Stimulated activated CD8-positive, alpha-beta memory T cell treated with anti-CD3 and anti-CD28 coated beads, Interleukin-7, amount 100 ng/mL, for 1 hour (primary cell): ENCODE data around the gene TAF1B.

Experiments used
- DNase-seq, 2 donors: peaks; one replicate each; pipeline ENCODE4 v3.0.0-alpha.2; 2020; ENCODE audit warnings: low read depth in 2 of 2

The TAF1B gene

GRCh38 chr2:9939587-9940485 lies 96.6 kb downstream of the TAF1B start:
- DNase-seq = no peak

- no peak for DNase-seq
Observed at GRCh38 chr2:9941196-9941995, 98.1 kb downstream of the TAF1B start.

DNA sequence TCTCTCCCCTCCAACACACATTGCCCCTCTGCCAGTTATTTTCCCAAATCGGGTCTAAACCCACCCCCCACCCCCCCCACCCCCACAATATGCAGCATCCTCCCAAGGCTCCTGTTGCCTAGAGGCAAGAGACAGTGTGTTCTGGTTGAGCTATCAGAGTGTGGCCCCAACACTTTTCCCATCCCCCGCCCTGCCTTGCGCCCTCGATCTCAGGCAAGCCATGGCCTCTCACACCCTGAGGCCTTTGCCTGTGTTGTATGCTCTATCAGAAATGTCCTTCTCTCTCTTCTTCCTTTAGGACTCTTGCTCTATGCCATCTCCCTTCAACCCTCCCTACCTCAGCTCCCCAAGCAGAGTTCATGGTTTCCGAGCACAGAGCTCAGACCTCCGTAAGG lies 98.7 kb downstream of the TAF1B start:
- DNase-seq = no peak

GRCh38 chr2:9944330-9944758 lies 101.1 kb downstream of the TAF1B start:
- no peak for DNase-seq

GRCh38 chr2:9945596-9945995 lies 102.3 kb downstream of the TAF1B start:
- DNase-seq = no peak

DNA sequence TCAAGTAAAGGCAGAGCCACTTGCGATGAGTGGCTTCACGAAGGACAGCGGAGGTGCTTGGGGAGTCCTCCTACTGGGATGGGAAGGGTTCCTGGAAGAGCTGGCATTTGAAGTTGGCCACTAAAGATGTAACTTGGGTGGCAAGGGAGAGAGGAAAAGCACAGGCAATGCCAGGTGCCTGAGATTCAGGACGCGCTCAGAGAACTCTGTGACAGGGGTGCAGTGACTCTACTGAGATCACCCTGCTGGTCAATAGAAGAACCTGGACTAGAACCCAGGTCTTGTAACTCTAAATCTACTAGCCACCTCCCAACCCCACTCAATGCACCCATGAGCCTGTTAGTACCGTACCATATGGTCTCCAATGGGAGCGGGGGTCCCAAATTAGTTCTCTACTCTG lies 102.8 kb downstream of the TAF1B start:
- no peak for DNase-seq

DNA sequence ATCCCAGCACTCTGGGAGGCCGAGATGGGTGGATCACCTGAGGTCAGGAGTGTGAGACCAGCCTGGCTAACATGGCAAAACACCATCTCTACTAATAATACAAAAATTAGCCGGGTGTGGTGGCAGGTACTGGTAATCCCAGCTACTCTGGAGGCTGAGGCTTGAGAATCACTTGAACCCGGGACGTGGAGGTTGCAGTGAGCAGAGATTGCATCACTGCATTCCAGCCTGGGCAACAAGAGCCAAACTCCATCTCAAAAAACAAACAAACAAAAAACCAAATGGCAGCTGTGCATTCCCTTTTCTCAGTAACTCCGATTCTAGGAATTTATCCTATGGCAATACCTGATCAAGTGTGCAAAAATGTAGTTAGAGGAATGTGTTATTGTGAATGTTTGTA lies 103.5 kb downstream of the TAF1B start:
- DNase-seq = no peak

DNA sequence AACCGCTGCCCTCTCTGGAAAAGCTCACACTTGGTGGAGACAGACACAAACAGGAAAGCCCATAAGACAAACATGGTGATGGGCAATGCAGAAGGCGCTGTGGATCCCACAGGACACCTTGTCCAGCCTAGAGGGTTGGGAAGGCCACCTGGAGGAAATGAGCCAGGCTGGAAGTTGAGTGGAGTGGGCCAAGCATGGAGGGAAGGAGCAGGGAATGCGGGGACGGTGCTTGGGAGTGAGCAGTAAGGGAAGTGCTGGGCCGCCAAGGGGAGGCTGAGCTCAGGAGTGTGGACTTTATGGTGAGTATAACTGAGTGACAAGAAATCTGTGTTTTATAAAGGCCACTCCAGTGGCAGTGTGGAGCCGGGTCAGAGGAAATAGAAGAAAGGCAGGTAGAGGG lies 105.4 kb downstream of the TAF1B start:
- no peak for DNase-seq

- DNase-seq = no peak
Observed at GRCh38 chr2:9949239-9949991, 106.1 kb downstream of the TAF1B start.

DNA sequence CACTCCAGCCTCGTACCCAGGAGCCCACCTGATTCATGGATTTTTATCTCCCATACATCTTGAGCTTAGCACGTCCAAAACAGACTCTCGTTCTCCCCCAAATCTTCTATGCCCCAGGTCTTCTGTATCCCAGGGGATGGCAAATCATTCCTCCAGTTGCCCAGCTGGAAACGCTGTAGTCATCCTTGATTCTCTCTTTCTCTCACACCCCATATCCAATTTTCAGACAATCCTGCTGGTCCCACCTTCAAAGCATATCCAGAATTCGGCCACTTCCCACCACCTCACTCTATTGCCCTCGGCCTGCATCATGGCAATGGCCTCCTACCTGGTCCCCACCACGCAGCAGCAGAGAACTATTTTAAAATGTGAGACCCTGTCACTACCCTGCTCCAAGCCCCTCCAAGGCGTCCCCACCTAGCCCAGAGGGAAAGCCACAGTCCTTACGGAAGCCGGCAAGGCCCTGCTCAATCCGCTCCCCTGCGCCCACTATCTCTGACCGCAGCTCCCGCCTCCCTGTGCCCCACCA lies 106.8 kb downstream of the TAF1B start:
- no peak for DNase-seq

DNA sequence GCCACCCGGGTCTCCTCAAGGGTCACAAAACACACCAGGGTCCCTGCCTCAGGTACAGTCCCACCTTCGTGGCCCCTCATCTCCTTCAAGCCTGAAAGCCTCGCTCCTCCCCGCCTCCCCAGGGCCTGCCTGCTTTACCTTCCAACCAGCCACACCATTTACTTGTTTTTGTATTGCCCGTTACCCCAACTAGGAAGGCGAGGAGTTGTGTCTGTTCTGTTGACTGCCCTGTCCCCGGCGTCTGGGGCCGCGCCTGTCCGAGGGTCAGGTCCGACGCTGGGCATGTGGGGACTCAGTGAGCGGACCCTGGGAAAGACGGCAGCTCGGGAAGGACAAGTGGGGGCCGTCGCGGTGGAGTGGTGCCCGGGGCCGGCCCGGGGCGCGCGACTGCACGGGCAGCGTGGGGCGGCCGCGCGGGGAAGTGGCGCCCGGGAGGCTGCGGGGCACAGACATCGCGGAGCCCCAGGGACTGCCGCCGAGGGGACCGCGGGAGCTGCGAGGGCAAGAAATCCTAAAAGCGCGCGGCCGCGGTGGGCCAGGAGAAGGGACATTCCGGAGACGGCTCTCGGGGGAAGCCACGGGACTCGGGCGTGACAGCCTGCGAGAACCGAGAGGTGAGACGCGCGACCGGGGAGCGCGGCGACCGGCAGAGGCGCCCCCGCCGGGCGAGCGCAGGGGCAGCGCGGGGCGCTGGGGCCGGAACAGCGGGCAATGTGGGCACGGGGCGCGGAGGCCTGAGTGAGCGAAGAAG lies 107.4 kb downstream of the TAF1B start:
- DNase-seq = peak; percentile 4 to 13

DNA sequence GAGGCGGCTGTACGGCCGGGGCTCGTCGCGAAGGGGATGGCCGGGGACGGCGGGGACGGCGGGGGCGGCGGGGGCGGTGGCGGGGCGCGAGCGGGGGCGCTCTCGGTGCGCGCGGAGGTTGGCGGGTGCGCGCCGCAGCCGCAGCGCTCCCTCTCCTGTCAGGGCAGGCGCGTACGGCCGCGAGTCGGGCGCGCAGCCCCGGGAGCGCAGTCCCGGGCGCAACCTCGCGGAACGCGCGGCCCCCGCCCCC lies 107.9 kb downstream of the TAF1B start:
- DNase-seq = no peak

DNA sequence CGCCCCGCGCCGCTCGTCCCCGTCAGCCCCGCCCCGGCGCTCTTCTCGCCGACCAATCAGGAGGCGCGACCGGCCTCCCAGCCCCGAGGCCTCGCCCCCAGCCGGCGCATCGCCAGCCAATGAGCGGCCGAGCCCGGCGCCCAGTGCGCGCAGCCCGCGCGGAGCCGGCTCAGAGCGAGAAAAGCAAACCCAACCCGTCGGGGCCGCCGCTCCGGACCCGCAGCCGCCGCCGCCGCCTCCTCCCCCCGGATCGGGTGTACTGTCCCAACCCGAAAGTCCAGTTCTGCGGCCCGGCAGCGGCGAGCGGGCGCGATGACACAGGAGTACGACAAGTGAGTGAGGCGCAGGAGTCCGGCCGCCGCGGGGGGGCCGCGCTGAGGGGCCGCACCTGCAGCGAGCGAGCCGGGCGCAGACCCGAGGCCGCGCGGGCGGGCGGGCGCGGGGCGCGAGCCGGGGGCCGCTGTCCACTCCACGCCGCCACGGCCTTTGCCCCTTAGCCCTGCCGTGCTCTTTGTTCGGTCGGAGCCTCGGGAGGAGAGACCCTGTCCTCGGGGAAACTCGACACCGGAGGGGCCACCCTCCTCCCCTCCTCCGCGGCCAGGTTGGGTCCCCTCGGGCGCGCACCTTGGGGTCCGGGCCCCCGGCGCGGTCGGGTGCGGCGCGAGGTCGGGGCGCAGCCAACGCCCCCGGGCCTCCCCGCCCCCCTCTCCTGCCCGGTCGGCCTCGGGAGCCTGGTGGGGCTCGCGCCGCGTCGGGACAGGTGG lies 108.4 kb downstream of the TAF1B start, which contains the start of gene GRHL1:
Gene GRHL1 (plus strand): TSS at position 172 of the 764 bp plus-strand sequence. CDS start 141 bp downstream, at position 313.
- DNase-seq = peak; percentile 77 to 79

DNA sequence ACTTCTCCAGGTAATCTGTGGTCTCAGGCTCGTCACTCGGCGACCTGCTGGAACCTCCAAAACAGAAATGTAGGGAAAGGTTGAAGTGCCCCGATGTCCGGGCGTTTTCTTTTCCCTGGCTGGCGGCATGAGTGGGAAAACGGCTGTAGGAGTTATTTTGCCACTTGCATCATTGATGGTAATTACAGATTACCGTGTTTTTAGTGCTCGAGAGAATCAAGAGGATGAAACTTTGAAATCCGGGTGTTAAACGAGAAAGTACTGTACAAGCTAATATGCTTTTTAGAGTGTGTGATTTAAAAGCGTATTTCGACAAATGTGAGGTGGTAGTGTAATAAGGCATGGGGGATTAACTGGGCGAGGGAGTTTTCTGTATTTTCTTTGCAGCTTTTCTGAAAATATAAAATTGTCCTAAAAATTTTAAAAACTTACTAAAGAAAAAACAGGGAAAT lies 109.0 kb downstream of the TAF1B start:
- DNase-seq = no peak

- no peak for DNase-seq
Observed at GRCh38 chr2:9952856-9953503, 109.7 kb downstream of the TAF1B start.

- no peak for DNase-seq
Observed at GRCh38 chr2:9954136-9954535, 110.9 kb downstream of the TAF1B start.

GRCh38 chr2:9958057-9958456 lies 114.8 kb downstream of the TAF1B start:
- DNase-seq = no peak

DNA sequence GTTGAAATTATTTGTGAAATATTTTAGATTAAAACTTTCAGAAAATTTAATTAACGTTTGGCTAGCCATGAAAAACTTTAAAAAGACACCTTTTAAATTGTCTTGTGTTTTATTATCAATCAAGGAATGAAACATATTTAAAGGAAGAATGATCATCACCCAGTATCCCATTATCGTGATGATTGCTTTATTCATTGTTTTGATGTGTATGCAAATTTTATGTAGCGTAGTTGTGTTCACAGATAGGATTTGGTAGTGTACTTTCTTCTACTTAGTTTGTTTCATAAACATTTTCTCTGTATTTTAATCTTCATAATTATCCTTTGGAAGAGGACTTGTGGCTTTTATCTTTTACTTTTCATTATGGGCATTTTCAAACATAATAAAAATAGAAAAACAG lies 116.0 kb downstream of the TAF1B start:
- DNase-seq = no peak

DNA sequence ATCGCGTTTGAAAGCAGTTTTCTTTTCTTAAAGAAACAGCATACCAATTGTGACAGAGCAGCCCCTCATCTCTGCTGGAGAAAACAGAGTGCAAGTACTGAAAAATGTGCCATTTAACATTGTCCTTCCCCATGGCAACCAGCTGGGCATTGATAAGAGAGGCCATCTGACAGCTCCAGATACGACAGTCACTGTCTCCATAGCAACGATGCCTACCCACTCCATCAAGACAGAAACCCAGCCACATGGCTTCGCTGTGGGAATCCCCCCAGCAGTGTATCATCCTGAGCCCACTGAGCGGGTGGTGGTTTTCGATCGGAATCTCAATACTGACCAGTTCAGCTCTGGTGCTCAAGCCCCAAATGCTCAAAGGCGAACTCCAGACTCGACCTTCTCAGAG lies 117.7 kb downstream of the TAF1B start:
- no peak for DNase-seq
